Measurements from ENCODE around the gene KCP.

DNA sequence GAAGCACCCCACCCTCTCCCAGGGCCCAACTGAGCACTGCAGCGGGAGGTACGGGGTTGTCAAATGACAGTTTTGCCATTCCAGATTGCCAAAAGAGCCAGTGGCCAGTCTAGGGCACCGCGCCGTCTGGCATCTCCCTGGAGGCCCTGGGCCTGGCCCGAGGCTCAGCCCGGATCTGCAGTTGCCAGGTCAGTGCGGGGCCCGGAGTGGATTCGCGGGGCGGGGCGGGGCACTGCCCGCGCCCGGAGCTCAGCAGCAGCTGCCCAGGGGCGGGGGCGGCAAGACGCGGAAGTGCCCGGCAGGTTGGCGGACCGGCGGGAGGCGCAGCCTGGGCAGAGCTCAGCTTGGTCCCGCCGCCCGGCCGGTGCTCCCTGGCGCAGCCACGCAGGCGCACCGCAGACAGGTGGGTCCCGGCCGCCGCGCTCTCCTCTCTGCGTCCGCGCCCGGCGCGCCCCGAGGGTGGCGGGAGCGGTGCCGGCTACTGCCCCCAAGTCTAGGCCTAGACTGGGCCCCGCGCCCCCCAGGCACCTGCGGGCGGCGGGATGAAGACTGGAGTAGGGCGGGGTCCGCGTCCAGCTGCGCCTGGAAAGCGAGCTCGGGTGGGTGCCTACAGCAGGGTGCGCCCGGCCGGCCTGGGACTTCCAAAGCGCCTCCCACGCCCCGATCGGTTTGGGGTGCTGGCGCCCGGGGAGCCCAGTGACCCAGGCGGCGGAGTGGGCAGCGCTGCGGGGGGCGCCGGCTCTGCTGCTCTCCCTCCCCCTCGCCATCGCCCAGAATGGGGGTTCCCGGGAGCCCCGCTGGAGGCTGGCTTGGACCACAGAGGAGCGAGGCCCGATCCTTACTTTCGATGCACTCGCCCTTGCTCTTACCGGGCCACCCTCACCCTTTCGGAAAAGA, 27.4 kb upstream of the KCP start, which contains the start of gene IRF5:
- TF ChIP-seq, protein P1, sequence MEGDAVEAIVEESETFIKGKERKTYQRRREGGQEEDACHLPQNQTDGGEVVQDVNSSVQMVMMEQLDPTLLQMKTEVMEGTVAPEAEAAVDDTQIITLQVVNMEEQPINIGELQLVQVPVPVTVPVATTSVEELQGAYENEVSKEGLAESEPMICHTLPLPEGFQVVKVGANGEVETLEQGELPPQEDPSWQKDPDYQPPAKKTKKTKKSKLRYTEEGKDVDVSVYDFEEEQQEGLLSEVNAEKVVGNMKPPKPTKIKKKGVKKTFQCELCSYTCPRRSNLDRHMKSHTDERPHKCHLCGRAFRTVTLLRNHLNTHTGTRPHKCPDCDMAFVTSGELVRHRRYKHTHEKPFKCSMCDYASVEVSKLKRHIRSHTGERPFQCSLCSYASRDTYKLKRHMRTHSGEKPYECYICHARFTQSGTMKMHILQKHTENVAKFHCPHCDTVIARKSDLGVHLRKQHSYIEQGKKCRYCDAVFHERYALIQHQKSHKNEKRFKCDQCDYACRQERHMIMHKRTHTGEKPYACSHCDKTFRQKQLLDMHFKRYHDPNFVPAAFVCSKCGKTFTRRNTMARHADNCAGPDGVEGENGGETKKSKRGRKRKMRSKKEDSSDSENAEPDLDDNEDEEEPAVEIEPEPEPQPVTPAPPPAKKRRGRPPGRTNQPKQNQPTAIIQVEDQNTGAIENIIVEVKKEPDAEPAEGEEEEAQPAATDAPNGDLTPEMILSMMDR (IDR thresholded peaks at IDR 0.05; ENCODE audit: low read length) = no peak
- TF ChIP-seq EZH2 (optimal IDR thresholded peaks at IDR 0.05; ENCODE audit: low read depth, low read length) = no peak

Data from MM.1S (cell line).